T-helper 9 cell (primary cell): ENCODE results near the gene LRRC37A.
"Not testable (repeated sequence)": the region's sequence is repeated elsewhere in the genome, so short reads cannot be mapped to it uniquely, and the experiment has no call there.

Experiments used
- DNase-seq: peaks from one replicate; pipeline ENCODE4 v3.0.0-alpha.2; 2020

LRRC37A gene

GRCh38 chr17:46290906-46291546 lies 3.9 kb upstream of the LRRC37A start:
- not testable (repeated sequence) for DNase-seq

- DNase-seq: not testable (repeated sequence)
These were observed 3.3 kb upstream of the LRRC37A start for GRCh38 chr17:46291618-46292017.

- DNase-seq: not testable (repeated sequence)
These were observed 46.3 kb downstream of the LRRC37A start for GRCh38 chr17:46341220-46341619.

- not testable (repeated sequence) for DNase-seq
These were observed 47.2 kb downstream of the LRRC37A start for GRCh38 chr17:46342131-46342530.

- DNase-seq: not testable (repeated sequence)
These were observed 53.4 kb downstream of the LRRC37A start for GRCh38 chr17:46348345-46348744.

- not testable (repeated sequence) for DNase-seq
These were observed 54.1 kb downstream of the LRRC37A start for GRCh38 chr17:46349060-46349459.

GRCh38 chr17:46353856-46354255 lies 58.9 kb downstream of the LRRC37A start:
- not testable (repeated sequence) for DNase-seq

GRCh38 chr17:46361145-46361735 lies 66.3 kb downstream of the LRRC37A start:
- not testable (repeated sequence) for DNase-seq

GRCh38 chr17:46361755-46362154 lies 66.8 kb downstream of the LRRC37A start, which contains the start of gene ARL17B:
Gene ARL17B (minus strand): TSS chr17:46361766. CDS start chr17:46358397, 3,369 bp downstream.
- DNase-seq: peak; percentile 57

- DNase-seq: not testable (repeated sequence)
These were observed 72.6 kb downstream of the LRRC37A start for GRCh38 chr17:46367520-46367919.

- DNase-seq: not testable (repeated sequence)
These were observed 77.6 kb downstream of the LRRC37A start for GRCh38 chr17:46372236-46373229.

- DNase-seq: not testable (repeated sequence)
These were observed 78.5 kb downstream of the LRRC37A start for GRCh38 chr17:46373418-46373817.

- not testable (repeated sequence) for DNase-seq
These were observed 88.2 kb downstream of the LRRC37A start for GRCh38 chr17:46383118-46383517.

- not testable (repeated sequence) for DNase-seq
These were observed 90.6 kb downstream of the LRRC37A start for GRCh38 chr17:46385491-46385890.
